Measurements from ENCODE around the gene ZNF302.

- TF ChIP-seq POLR2A (IDR thresholded peaks at IDR 0.05) (no peak), CTCF (IDR thresholded peaks at IDR 0.05) (no peak)
Measured at GRCh38 chr19:34669305-34669704, 8.2 kb upstream of the ZNF302 start.
